Measurements from ENCODE around the gene ATP2A1.
"Not testable (repeated sequence)": the region's sequence is repeated elsewhere in the genome, so short reads cannot be mapped to it uniquely, and the experiment has no call there.

ATP2A1 gene

GRCh38 chr16:28925386-28926228, 47.3 kb downstream of the ATP2A1 start:
- peaks cover 22% of the 10 kb centered on the region for H3K4me1 ChIP-seq (ENCODE audit: insufficient read depth, low read length)
- peak overlapping the region; percentile 95 for H3K27ac ChIP-seq (ENCODE audit: low read length)
- peaks cover 4% of the 10 kb centered on the region; the same call in 1 of the 2 replicates for H3K36me3 ChIP-seq (ENCODE audit: insufficient read depth, low read length)
- H2AFZ ChIP-seq (ENCODE audit: low read depth, low read length): peak overlapping the region; percentile 93
- no peaks in the 10 kb centered on the region for H3K79me2 ChIP-seq (ENCODE audit: insufficient read depth, low read length)
- ATAC-seq (ENCODE audit: insufficient read depth, low read depth): peak; percentile 76
- H3K4me3 ChIP-seq (ENCODE audit: low read depth in 1 of 2, low read length in 2 of 2): peak overlapping the region; percentile 42 to 73; a peak in 3 of 4 replicates
- H4K20me1 ChIP-seq (ENCODE audit: insufficient read depth, low read length): peaks cover 2% of the 10 kb centered on the region; the same call in 1 of the 2 replicates
- H3K4me2 ChIP-seq (ENCODE audit: insufficient read depth, low read length): peak overlapping the region; percentile 74
- H3K27me3 ChIP-seq (ENCODE audit: insufficient read depth, low read length, poor library complexity): no peaks in the 10 kb centered on the region
- peak; percentile 89 for DNase-seq
- TF ChIP-seq EZH2 (IDR thresholded peaks at IDR 0.05; ENCODE audit: borderline replicate concordance, low read depth, low read length, severe bottlenecking): no peak
- no peak for TF ChIP-seq CTCF (IDR thresholded peaks at IDR 0.05; ENCODE audit: borderline replicate concordance, extremely low read depth, low read length, poor library complexity, severe bottlenecking)
- peak overlapping the region; percentile 95 for H3K9ac ChIP-seq (ENCODE audit: low read depth, low read length)
- H3K9me3 ChIP-seq (ENCODE audit: insufficient read depth, low read length, severe bottlenecking): no peaks in the 10 kb centered on the region

- peaks cover 29% of the 10 kb centered on the region for H3K4me1 ChIP-seq (ENCODE audit: insufficient read depth, low read length)
- H2AFZ ChIP-seq (ENCODE audit: low read depth, low read length); H3K36me3 ChIP-seq (ENCODE audit: insufficient read depth, low read length); H3K27me3 ChIP-seq (ENCODE audit: insufficient read depth, low read length, poor library complexity); DNase-seq; H4K20me1 ChIP-seq (ENCODE audit: insufficient read depth, low read length); H3K9me3 ChIP-seq (ENCODE audit: insufficient read depth, low read length, severe bottlenecking); H3K79me2 ChIP-seq (ENCODE audit: insufficient read depth, low read length); ATAC-seq (ENCODE audit: insufficient read depth, low read depth): not testable (repeated sequence)
- peak overlapping the region; percentile 95 for H3K27ac ChIP-seq (ENCODE audit: low read length)
- H3K4me3 ChIP-seq (ENCODE audit: low read depth in 1 of 2, low read length in 2 of 2): peak overlapping the region in 1 of 2 experiments; percentile 73; a peak in 2 of 4 replicates
- H3K4me2 ChIP-seq (ENCODE audit: insufficient read depth, low read length): peak overlapping the region; percentile 74
- peak overlapping the region; percentile 95 for H3K9ac ChIP-seq (ENCODE audit: low read depth, low read length)
Observed at GRCh38 chr16:28926284-28926683, 48.0 kb downstream of the ATP2A1 start.

- H2AFZ ChIP-seq (ENCODE audit: low read depth, low read length): no peak overlapping the region
- DNase-seq: no peak
- H3K9ac ChIP-seq (ENCODE audit: low read depth, low read length): no peak overlapping the region
- H3K27me3 ChIP-seq (ENCODE audit: insufficient read depth, low read length, poor library complexity): no peaks in the 10 kb centered on the region
- no peak overlapping the region for H3K27ac ChIP-seq (ENCODE audit: low read length)
- H3K4me2 ChIP-seq (ENCODE audit: insufficient read depth, low read length): no peak overlapping the region
- peaks cover 44% of the 10 kb centered on the region for H3K4me1 ChIP-seq (ENCODE audit: insufficient read depth, low read length)
- no peak for ATAC-seq (ENCODE audit: insufficient read depth, low read depth)
- peaks cover 2% of the 10 kb centered on the region; the same call in 1 of the 2 replicates for H4K20me1 ChIP-seq (ENCODE audit: insufficient read depth, low read length)
- peaks cover 4% of the 10 kb centered on the region; the same call in 1 of the 2 replicates for H3K36me3 ChIP-seq (ENCODE audit: insufficient read depth, low read length)
- TF ChIP-seq CTCF (IDR thresholded peaks at IDR 0.05; ENCODE audit: borderline replicate concordance, extremely low read depth, low read length, poor library complexity, severe bottlenecking) (no peak), EZH2 (IDR thresholded peaks at IDR 0.05; ENCODE audit: borderline replicate concordance, low read depth, low read length, severe bottlenecking) (no peak)
- H3K79me2 ChIP-seq (ENCODE audit: insufficient read depth, low read length): no peaks in the 10 kb centered on the region
- H3K9me3 ChIP-seq (ENCODE audit: insufficient read depth, low read length, severe bottlenecking): no peaks in the 10 kb centered on the region
- H3K4me3 ChIP-seq (ENCODE audit: low read depth in 1 of 2, low read length in 2 of 2): no peak overlapping the region
Observed at GRCh38 chr16:28927815-28928214, 49.5 kb downstream of the ATP2A1 start.

- Histone ChIP-seq H3K27ac (ENCODE audit: low read length) (peak overlapping the region; percentile 94), H4K20me1 (ENCODE audit: insufficient read depth, low read length) (no peaks in the 10 kb centered on the region), H2AFZ (ENCODE audit: low read depth, low read length) (peak overlapping the region; percentile 63; the same call in 1 of the 2 replicates), H3K9ac (ENCODE audit: low read depth, low read length) (peak overlapping the region; percentile 48), H3K4me1 (ENCODE audit: insufficient read depth, low read length) (peaks cover 42% of the 10 kb centered on the region), H3K79me2 (ENCODE audit: insufficient read depth, low read length) (no peaks in the 10 kb centered on the region), H3K4me2 (ENCODE audit: insufficient read depth, low read length) (no peak overlapping the region), H3K9me3 (ENCODE audit: insufficient read depth, low read length, severe bottlenecking) (no peaks in the 10 kb centered on the region), H3K27me3 (ENCODE audit: insufficient read depth, low read length, poor library complexity) (no peaks in the 10 kb centered on the region), H3K36me3 (ENCODE audit: insufficient read depth, low read length) (no peaks in the 10 kb centered on the region), H3K4me3 (ENCODE audit: low read depth in 1 of 2, low read length in 2 of 2) (no peak overlapping the region)
- DNase-seq (no peak), ATAC-seq (ENCODE audit: insufficient read depth, low read depth) (no peak)
- TF ChIP-seq EZH2 (IDR thresholded peaks at IDR 0.05; ENCODE audit: borderline replicate concordance, low read depth, low read length, severe bottlenecking): no peak
- TF ChIP-seq CTCF (IDR thresholded peaks at IDR 0.05; ENCODE audit: borderline replicate concordance, extremely low read depth, low read length, poor library complexity, severe bottlenecking): no peak
Observed at GRCh38 chr16:28930203-28930602, 51.9 kb downstream of the ATP2A1 start.
